ENCODE data around the gene BFSP2. TPM values are rescaled to one million over a fixed set of nuclear protein-coding genes. Genes with fewer than 3 reads are reported as not detected.
"Not testable (repeated sequence)": the region's sequence is repeated elsewhere in the genome, so short reads cannot be mapped to it uniquely, and the experiment has no call there.

The BFSP2 gene
- total RNA-seq, 1 experiment from 2014 or later = not detected

- no peak overlapping the region for H3K27ac ChIP-seq
- H3K27me3 ChIP-seq (replicated peaks) = no peaks in the 10 kb centered on the region
- H3K4me3 ChIP-seq = no peak overlapping the region
- H3K4me1 ChIP-seq (replicated peaks) = no peaks in the 10 kb centered on the region; the same call in 1 of the 2 replicates
- DNase-seq (ENCODE audit: low read depth in 1 of 2, low spot score in 2 of 2) = no peak
- H3K36me3 ChIP-seq = no peaks in the 10 kb centered on the region
- H3K9me3 ChIP-seq (replicated peaks) = no peaks in the 10 kb centered on the region
Measured at GRCh38 chr3:133521946-133522345, 122.1 kb downstream of the BFSP2 start.

GRCh38 chr3:133523758-133524157 is 123.9 kb downstream of the BFSP2 start:
- H3K27me3 ChIP-seq (replicated peaks); H3K4me1 ChIP-seq (replicated peaks): not testable (repeated sequence)

More at GRCh38 chr3:133523758-133524157, 123.9 kb downstream of the BFSP2 start:
- not testable (repeated sequence) for DNase-seq (ENCODE audit: low read depth in 1 of 2, low spot score in 2 of 2); H3K27ac ChIP-seq; H3K36me3 ChIP-seq; H3K9me3 ChIP-seq (replicated peaks); H3K4me3 ChIP-seq

Other genes starting within 250 kb of the BFSP2 start
- 119 and 134 TPM in 2 replicates for gene CDV3, start 173.6 kb downstream of the BFSP2 start, total RNA-seq (2014; rRNA removed; shearing (Covaris generic))